Measurements from ENCODE around the gene OR2V2. TPM values are rescaled to one million over a fixed set of nuclear protein-coding genes. Genes with fewer than 3 reads are reported as not detected.
"Not testable (repeated sequence)": the region's sequence is repeated elsewhere in the genome, so short reads cannot be mapped to it uniquely, and the experiment has no call there.

OR2V2 gene
- polyA plus RNA-seq, 1 of the 3 experiments (the other 2 are of a cell fraction), result not detected

- TF ChIP-seq, protein P1, sequence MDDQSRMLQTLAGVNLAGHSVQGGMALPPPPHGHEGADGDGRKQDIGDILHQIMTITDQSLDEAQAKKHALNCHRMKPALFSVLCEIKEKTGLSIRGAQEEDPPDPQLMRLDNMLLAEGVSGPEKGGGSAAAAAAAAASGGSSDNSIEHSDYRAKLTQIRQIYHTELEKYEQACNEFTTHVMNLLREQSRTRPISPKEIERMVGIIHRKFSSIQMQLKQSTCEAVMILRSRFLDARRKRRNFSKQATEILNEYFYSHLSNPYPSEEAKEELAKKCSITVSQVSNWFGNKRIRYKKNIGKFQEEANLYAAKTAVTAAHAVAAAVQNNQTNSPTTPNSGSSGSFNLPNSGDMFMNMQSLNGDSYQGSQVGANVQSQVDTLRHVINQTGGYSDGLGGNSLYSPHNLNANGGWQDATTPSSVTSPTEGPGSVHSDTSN (IDR thresholded peaks at IDR 0.05), result no peak
- TF ChIP-seq FOXJ3 (CRISPR knock-in tag; IDR thresholded peaks at IDR 0.05), result no peak
- no peak for TF ChIP-seq TCF12 (IDR thresholded peaks at IDR 0.05)
Measured at GRCh38 chr5:181100121-181100875, 47.1 kb upstream of the OR2V2 start (continued).

- POLR2A ChIA-PET; DNase-seq; H3K9me2 ChIP-seq; H3F3A ChIP-seq (replicated peaks; ENCODE audit: insufficient read depth); H3K79me2 ChIP-seq (ENCODE audit: insufficient read depth); H4K20me1 ChIP-seq (ENCODE audit: insufficient read depth); H3K4me2 ChIP-seq; H3K4me1 ChIP-seq (ENCODE audit: control insufficient read depth in 1 of 2, insufficient read depth in 2 of 2, low read depth in 1 of 2, low read length in 1 of 2); H3K9me3 ChIP-seq; H3K27ac ChIP-seq (ENCODE audit: low read depth in 2 of 2, low read length in 1 of 2); H3K9ac ChIP-seq; H3K4me3 ChIP-seq (ENCODE audit: low read depth in 2 of 2, low read length in 1 of 2); H2AFZ ChIP-seq (ENCODE audit: low read depth); H3K36me3 ChIP-seq (replicated peaks in 1 of 2; ENCODE audit: control insufficient read depth in 1 of 2, insufficient read depth in 2 of 2, low read length in 1 of 2): not testable (repeated sequence)
- WGBS (ENCODE audit: low lambda C conversion rate), result no CpG with 5 or more reads among the region's 54 CpGs
- CTCF ChIA-PET, result interaction anchor here (1.0 kb wide), 1 partner anchor 13 kb away, joined by 3 read pairs; no protein-coding TSS in a partner anchor
- H3K27me3 ChIP-seq (ENCODE audit: insufficient read depth), result peaks cover 27% of the 10 kb centered on the region
Measured at GRCh38 chr5:181101030-181101641, 46.2 kb upstream of the OR2V2 start.

DNA sequence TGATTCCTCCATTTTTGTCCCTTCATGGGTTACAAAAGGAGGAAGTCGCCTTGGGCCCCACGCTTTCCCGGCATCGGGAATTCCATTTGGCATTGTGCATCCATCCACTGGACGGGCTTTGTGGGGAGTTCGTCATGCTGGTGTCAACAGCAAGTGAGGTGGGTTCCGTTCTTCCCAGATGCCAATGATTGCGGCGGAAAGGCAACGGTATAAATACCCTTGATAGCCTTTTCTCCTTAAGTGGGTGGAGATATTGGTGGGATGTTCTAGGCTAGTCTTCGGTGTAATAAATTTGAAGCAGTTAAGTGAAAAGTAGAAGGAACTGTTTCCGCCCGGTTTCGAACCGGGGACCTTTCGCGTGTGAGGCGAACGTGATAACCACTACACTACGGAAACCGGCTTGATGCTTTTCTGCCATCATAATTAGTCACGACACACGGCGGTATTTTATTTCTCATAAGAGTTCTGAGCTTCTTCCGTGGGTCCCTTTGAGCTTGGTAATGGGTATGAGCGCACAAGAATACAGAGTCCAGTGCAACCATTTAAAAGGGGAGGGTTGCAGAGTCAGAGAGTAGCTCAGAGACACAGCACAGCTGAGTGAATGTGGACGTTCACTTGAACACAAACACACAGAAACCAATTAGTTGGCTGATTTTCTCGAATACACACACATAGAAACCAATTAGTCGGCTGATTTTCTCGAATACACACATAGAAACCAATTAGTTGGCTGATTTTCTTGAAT is 45.3 kb upstream of the OR2V2 start:
- H3K9me3 ChIP-seq; H3K9me2 ChIP-seq; POLR2A ChIA-PET; H3K4me3 ChIP-seq (ENCODE audit: low read depth in 2 of 2, low read length in 1 of 2); H3K36me3 ChIP-seq (replicated peaks in 1 of 2; ENCODE audit: control insufficient read depth in 1 of 2, insufficient read depth in 2 of 2, low read length in 1 of 2); H3K27ac ChIP-seq (ENCODE audit: low read depth in 2 of 2, low read length in 1 of 2); H3K4me1 ChIP-seq (ENCODE audit: control insufficient read depth in 1 of 2, insufficient read depth in 2 of 2, low read depth in 1 of 2, low read length in 1 of 2); H4K20me1 ChIP-seq (ENCODE audit: insufficient read depth); DNase-seq; H3F3A ChIP-seq (replicated peaks; ENCODE audit: insufficient read depth); H3K79me2 ChIP-seq (ENCODE audit: insufficient read depth); H2AFZ ChIP-seq (ENCODE audit: low read depth); CTCF ChIA-PET; H3K9ac ChIP-seq; H3K4me2 ChIP-seq: not testable (repeated sequence)
- WGBS (ENCODE audit: low lambda C conversion rate), result no CpG with 5 or more reads among the region's 30 CpGs
- H3K27me3 ChIP-seq (ENCODE audit: insufficient read depth), result peaks cover 35% of the 10 kb centered on the region

GRCh38 chr5:181104259-181104568 is 43.2 kb upstream of the OR2V2 start:
- WGBS (ENCODE audit: low lambda C conversion rate), result 3% methylated on average over 5 of the region's 5 CpGs
- not testable (repeated sequence) for H4K20me1 ChIP-seq (ENCODE audit: insufficient read depth); H3K4me1 ChIP-seq (ENCODE audit: control insufficient read depth in 1 of 2, insufficient read depth in 2 of 2, low read depth in 1 of 2, low read length in 1 of 2)

DNA sequence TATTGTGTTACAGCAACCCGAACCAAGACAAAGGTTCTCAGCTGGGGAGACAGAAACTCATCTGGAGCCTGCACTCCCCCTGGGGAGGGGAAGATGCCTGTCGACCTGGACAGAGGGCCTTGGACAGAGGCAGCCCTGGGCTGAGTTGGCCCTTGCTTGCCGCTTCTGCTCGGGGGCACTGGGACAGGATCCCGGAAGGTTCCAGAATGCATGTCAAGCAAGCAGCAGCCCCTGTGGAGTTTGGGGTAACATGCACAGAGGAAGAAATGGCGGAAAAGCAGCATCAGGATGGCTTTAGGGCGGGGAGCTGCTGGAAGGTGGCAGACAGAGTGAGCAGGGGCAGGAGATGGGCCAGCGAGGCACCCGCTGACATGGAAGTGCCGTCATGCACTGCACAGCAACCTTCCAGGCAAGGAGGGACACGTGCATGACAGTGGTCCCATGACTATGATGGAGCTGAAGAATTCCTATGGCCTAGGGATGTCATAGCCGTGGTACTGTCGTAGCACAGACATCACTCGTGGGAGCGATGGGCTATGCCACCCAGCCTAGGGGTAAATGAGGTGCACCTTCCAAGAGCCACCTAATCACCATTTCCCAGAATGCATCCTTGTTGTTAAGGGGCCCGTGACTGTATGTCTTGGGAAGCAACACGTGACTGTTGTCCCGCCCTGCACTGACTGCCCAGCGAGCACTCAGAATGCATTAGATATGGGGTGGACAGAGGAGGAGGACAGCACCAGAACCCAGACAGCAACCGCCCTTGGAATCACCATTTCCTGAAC is 42.6 kb upstream of the OR2V2 start:
- H4K20me1 ChIP-seq (ENCODE audit: insufficient read depth); H3K79me2 ChIP-seq (ENCODE audit: insufficient read depth); H3K27ac ChIP-seq (ENCODE audit: low read depth in 2 of 2, low read length in 1 of 2); H3K4me1 ChIP-seq (ENCODE audit: control insufficient read depth in 1 of 2, insufficient read depth in 2 of 2, low read depth in 1 of 2, low read length in 1 of 2); H3K4me3 ChIP-seq (ENCODE audit: low read depth in 2 of 2, low read length in 1 of 2); H2AFZ ChIP-seq (ENCODE audit: low read depth); H3K9me3 ChIP-seq; H3K36me3 ChIP-seq (replicated peaks in 1 of 2; ENCODE audit: control insufficient read depth in 1 of 2, insufficient read depth in 2 of 2, low read length in 1 of 2); H3K9ac ChIP-seq; H3F3A ChIP-seq (replicated peaks; ENCODE audit: insufficient read depth); H3K4me2 ChIP-seq; H3K9me2 ChIP-seq; POLR2A ChIA-PET; DNase-seq; CTCF ChIA-PET: not testable (repeated sequence)
- peaks cover 51% of the 10 kb centered on the region for H3K27me3 ChIP-seq (ENCODE audit: insufficient read depth)
- 24% methylated on average over 8 of the region's 20 CpGs for WGBS (ENCODE audit: low lambda C conversion rate)

More at GRCh38 chr5:181104259-181104568, 43.2 kb upstream of the OR2V2 start:
- H3K36me3 ChIP-seq (replicated peaks in 1 of 2; ENCODE audit: control insufficient read depth in 1 of 2, insufficient read depth in 2 of 2, low read length in 1 of 2); H3K9ac ChIP-seq; H3K9me2 ChIP-seq; H3F3A ChIP-seq (replicated peaks; ENCODE audit: insufficient read depth); DNase-seq; POLR2A ChIA-PET; H3K79me2 ChIP-seq (ENCODE audit: insufficient read depth); H3K4me3 ChIP-seq (ENCODE audit: low read depth in 2 of 2, low read length in 1 of 2); H3K4me2 ChIP-seq; H3K9me3 ChIP-seq; CTCF ChIA-PET; H3K27ac ChIP-seq (ENCODE audit: low read depth in 2 of 2, low read length in 1 of 2); H2AFZ ChIP-seq (ENCODE audit: low read depth): not testable (repeated sequence)
- H3K27me3 ChIP-seq (ENCODE audit: insufficient read depth), result peaks cover 51% of the 10 kb centered on the region

Data from SK-N-SH (cell line).